Measurements from ENCODE around the gene IL31. TPM values are rescaled to one million over a fixed set of nuclear protein-coding genes. Genes with fewer than 3 reads are reported as not detected.
A peak's percentile ranks its signal among the peaks of the same experiment; 100 is the strongest.
"Not testable (repeated sequence)": the region's sequence is repeated elsewhere in the genome, so short reads cannot be mapped to it uniquely, and the experiment has no call there.

Gene IL31
- total and polyA plus RNA-seq, 3 donors from 2014 or later: 0.38 TPM; not detected in 2

GRCh38 chr12:122184517-122184916 is 10.5 kb upstream of the IL31 start:
- DNase-seq: no peak
- H3K4me1 ChIP-seq: no peaks in the 10 kb centered on the region
- no peak overlapping the region for H3K27ac ChIP-seq
- no peaks in the 10 kb centered on the region for H3K27me3 ChIP-seq
- no peaks in the 10 kb centered on the region for H3K36me3 ChIP-seq (ENCODE audit: low read depth, missing control alignments)
- intact Hi-C loops (cut with DNase I; ENCODE audit: low total_unique reads): no loop called here
- WGBS, 2 donors: 81 to 92% methylated on average over 18 of the region's 18 CpGs
- H3K4me3 ChIP-seq: no peak overlapping the region
- TF ChIP-seq CTCF (IDR thresholded peaks at IDR 0.05) (no peak), POLR2A (IDR thresholded peaks at IDR 0.05) (no peak)
- H3K9me3 ChIP-seq: no peaks in the 10 kb centered on the region

- 49 to 57% methylated on average over 9 to 10 of the region's 10 CpGs for WGBS, 2 donors
Measured at GRCh38 chr12:122183588-122183940, 9.5 kb upstream of the IL31 start.

GRCh38 chr12:122182887-122183587 is 9.0 kb upstream of the IL31 start, which contains the start of gene LRRC43:
LRRC43 (plus strand) TSS chr12:122183123; CDS start chr12:122183145, 22 bp downstream.
- H3K9me3 ChIP-seq: no peaks in the 10 kb centered on the region
- no peak for TF ChIP-seq POLR2A (IDR thresholded peaks at IDR 0.05)
- TF ChIP-seq CTCF (IDR thresholded peaks at IDR 0.05): no peak
- H3K4me1 ChIP-seq: no peaks in the 10 kb centered on the region
- WGBS, 2 donors: 0 to 2% methylated on average over 5 to 61 of the region's 63 CpGs
- H3K36me3 ChIP-seq (ENCODE audit: low read depth, missing control alignments): no peaks in the 10 kb centered on the region
- H3K27me3 ChIP-seq: no peaks in the 10 kb centered on the region
- peak within 1 kb of the TSS in 1 of 2 donors; percentile 41 for H3K27ac ChIP-seq
- DNase-seq: peak; percentile 67
- H3K4me3 ChIP-seq: peak within 1 kb of the TSS; percentile 62 to 71
- intact Hi-C loops (cut with DNase I; ENCODE audit: low total_unique reads): no loop called here

More at GRCh38 chr12:122183588-122183940, 9.5 kb upstream of the IL31 start:
- no peak for DNase-seq
- Histone ChIP-seq H3K27ac (peak overlapping the region in 1 of 2 donors; percentile 41), H3K27me3 (no peaks in the 10 kb centered on the region), H3K36me3 (ENCODE audit: low read depth, missing control alignments) (no peaks in the 10 kb centered on the region), H3K4me1 (no peaks in the 10 kb centered on the region), H3K4me3 (peak overlapping the region; percentile 62 to 71), H3K9me3 (no peaks in the 10 kb centered on the region)
- intact Hi-C loops (cut with DNase I; ENCODE audit: low total_unique reads): no loop called here
- TF ChIP-seq CTCF (IDR thresholded peaks at IDR 0.05) (no peak), POLR2A (IDR thresholded peaks at IDR 0.05) (no peak)

- H3K27me3 ChIP-seq; intact Hi-C loops (cut with DNase I; ENCODE audit: low total_unique reads); DNase-seq; H3K36me3 ChIP-seq (ENCODE audit: low read depth, missing control alignments); H3K4me1 ChIP-seq; H3K9me3 ChIP-seq; H3K27ac ChIP-seq; H3K4me3 ChIP-seq: not testable (repeated sequence)
- 95% methylated on average over 4 of the region's 4 CpGs for WGBS, 2 donors
Measured at GRCh38 chr12:122176473-122176872, 2.5 kb upstream of the IL31 start.

GRCh38 chr12:122172262-122172939 is 1.6 kb downstream of the IL31 start:
- Histone ChIP-seq H3K9me3 (no peaks in the 10 kb centered on the region), H3K27ac (no peak overlapping the region), H3K4me1 (no peaks in the 10 kb centered on the region), H3K36me3 (ENCODE audit: low read depth, missing control alignments) (no peaks in the 10 kb centered on the region), H3K4me3 (no peak overlapping the region), H3K27me3 (no peaks in the 10 kb centered on the region)
- TF ChIP-seq CTCF (IDR thresholded peaks at IDR 0.05) (no peak), POLR2A (IDR thresholded peaks at IDR 0.05) (no peak)
- WGBS, 2 donors: 72 to 74% methylated on average over 17 of the region's 17 CpGs
- DNase-seq: no peak
- intact Hi-C loops (cut with DNase I; ENCODE audit: low total_unique reads): no loop called here

All from testis (tissue), 3 donors.